ENCODE data around the gene ITPKB. TPM values are rescaled to one million over a fixed set of nuclear protein-coding genes. Genes with fewer than 3 reads are reported as not detected.

The ITPKB gene
- total and polyA plus RNA-seq, 2 experiments from 2014 or later: 0.31 to 5.2 TPM

- peak; percentile 80 for DNase-seq (ENCODE audit: low spot score)
- H3K27me3 Mint-ChIP-seq (ENCODE audit: insufficient read depth, low read depth, poor library complexity): peaks cover 18% of the 10 kb centered on the region
- H3K27me3 ChIP-seq (ENCODE audit: insufficient read depth): peaks cover 13% of the 10 kb centered on the region
- H4K20me1 ChIP-seq (replicated peaks; ENCODE audit: insufficient read depth): no peaks in the 10 kb centered on the region
- H3K4me2 ChIP-seq: no peak overlapping the region
- no peak overlapping the region for H3K27ac ChIP-seq (ENCODE audit: low read depth)
- H3K4me1 Mint-ChIP-seq: 0 out of 3 replicates have a peak, but pooled peaks cover 1% of the 10 kb centered on the region
- H3K9me3 Mint-ChIP-seq: peaks cover 10% of the 10 kb centered on the region; the same call in 2 of the 3 replicates
- H3K27ac Mint-ChIP-seq: no peak overlapping the region
- no peak overlapping the region for H2AFZ ChIP-seq
- no peaks in the 10 kb centered on the region for H3K79me2 ChIP-seq (replicated peaks; ENCODE audit: insufficient read depth)
- no peak overlapping the region; the same call in 2 of the 3 replicates for H3K4me3 Mint-ChIP-seq
- no peak overlapping the region for H3K4me3 ChIP-seq
- peaks cover 4% of the 10 kb centered on the region; the same call in 1 of the 3 replicates for H3K36me3 Mint-ChIP-seq (ENCODE audit: low read depth)
- H3K36me3 ChIP-seq (ENCODE audit: insufficient read depth): no peaks in the 10 kb centered on the region
- no peaks in the 10 kb centered on the region for H3F3A ChIP-seq (replicated peaks; ENCODE audit: low read depth)
- peak; percentile 93 for ATAC-seq
- no peak for TF ChIP-seq CREB1 (CRISPR knock-in tag; IDR thresholded peaks at IDR 0.05; ENCODE audit: low read depth)
- TF ChIP-seq POLR2AphosphoS5 (IDR thresholded peaks at IDR 0.05; ENCODE audit: low read depth): no peak
- no peak for TF ChIP-seq ZNF114 (CRISPR knock-in tag; IDR thresholded peaks at IDR 0.05)
- TF ChIP-seq CTCF (conservative IDR thresholded peaks at IDR 0.05; ENCODE audit: low read depth in 2 of 2): peak; percentile 88 to 96
- H3K9me2 ChIP-seq (ENCODE audit: insufficient read depth): no peaks in the 10 kb centered on the region
- no peaks in the 10 kb centered on the region for H3K4me1 ChIP-seq (ENCODE audit: insufficient read depth)
Observed at GRCh38 chr1:226626577-226626956, 112.5 kb downstream of the ITPKB start.

GRCh38 chr1:226625832-226626576 is 113.1 kb downstream of the ITPKB start:
- no peaks in the 10 kb centered on the region for H3K79me2 ChIP-seq (replicated peaks; ENCODE audit: insufficient read depth)
- H3K27ac ChIP-seq (ENCODE audit: low read depth): no peak overlapping the region
- no peaks in the 10 kb centered on the region for H4K20me1 ChIP-seq (replicated peaks; ENCODE audit: insufficient read depth)
- DNase-seq (ENCODE audit: low spot score): no peak
- TF ChIP-seq NANOG (IDR thresholded peaks at IDR 0.05; ENCODE audit: borderline replicate concordance) (no peak), ZNF114 (CRISPR knock-in tag; IDR thresholded peaks at IDR 0.05) (no peak), STAT1 (IDR thresholded peaks at IDR 0.05; ENCODE audit: unreplicated experiment) (no peak), EZH2phosphoT487 (IDR thresholded peaks at IDR 0.05; ENCODE audit: unreplicated experiment) (no peak), JUNB (IDR thresholded peaks at IDR 0.05; ENCODE audit: unreplicated experiment) (no peak)
- TF ChIP-seq, protein P1, sequence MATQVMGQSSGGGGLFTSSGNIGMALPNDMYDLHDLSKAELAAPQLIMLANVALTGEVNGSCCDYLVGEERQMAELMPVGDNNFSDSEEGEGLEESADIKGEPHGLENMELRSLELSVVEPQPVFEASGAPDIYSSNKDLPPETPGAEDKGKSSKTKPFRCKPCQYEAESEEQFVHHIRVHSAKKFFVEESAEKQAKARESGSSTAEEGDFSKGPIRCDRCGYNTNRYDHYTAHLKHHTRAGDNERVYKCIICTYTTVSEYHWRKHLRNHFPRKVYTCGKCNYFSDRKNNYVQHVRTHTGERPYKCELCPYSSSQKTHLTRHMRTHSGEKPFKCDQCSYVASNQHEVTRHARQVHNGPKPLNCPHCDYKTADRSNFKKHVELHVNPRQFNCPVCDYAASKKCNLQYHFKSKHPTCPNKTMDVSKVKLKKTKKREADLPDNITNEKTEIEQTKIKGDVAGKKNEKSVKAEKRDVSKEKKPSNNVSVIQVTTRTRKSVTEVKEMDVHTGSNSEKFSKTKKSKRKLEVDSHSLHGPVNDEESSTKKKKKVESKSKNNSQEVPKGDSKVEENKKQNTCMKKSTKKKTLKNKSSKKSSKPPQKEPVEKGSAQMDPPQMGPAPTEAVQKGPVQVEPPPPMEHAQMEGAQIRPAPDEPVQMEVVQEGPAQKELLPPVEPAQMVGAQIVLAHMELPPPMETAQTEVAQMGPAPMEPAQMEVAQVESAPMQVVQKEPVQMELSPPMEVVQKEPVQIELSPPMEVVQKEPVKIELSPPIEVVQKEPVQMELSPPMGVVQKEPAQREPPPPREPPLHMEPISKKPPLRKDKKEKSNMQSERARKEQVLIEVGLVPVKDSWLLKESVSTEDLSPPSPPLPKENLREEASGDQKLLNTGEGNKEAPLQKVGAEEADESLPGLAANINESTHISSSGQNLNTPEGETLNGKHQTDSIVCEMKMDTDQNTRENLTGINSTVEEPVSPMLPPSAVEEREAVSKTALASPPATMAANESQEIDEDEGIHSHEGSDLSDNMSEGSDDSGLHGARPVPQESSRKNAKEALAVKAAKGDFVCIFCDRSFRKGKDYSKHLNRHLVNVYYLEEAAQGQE (IDR thresholded peaks at IDR 0.05; ENCODE audit: unreplicated experiment): no peak
- no peaks in the 10 kb centered on the region for H3K4me1 Mint-ChIP-seq
- H3K4me3 ChIP-seq: no peak overlapping the region
- no peak overlapping the region for H3K4me3 Mint-ChIP-seq
- ATAC-seq: no peak
- H3K9me2 ChIP-seq (ENCODE audit: insufficient read depth): no peaks in the 10 kb centered on the region
- H3K27ac Mint-ChIP-seq: no peak overlapping the region
- no peaks in the 10 kb centered on the region for H3K36me3 ChIP-seq (ENCODE audit: insufficient read depth)
- H3K4me2 ChIP-seq: no peak overlapping the region
- H3K27me3 ChIP-seq (ENCODE audit: insufficient read depth): peaks cover 13% of the 10 kb centered on the region
- no peak overlapping the region for H2AFZ ChIP-seq
- H3F3A ChIP-seq (replicated peaks; ENCODE audit: low read depth): no peaks in the 10 kb centered on the region
- peaks cover 4% of the 10 kb centered on the region; the same call in 1 of the 3 replicates for H3K36me3 Mint-ChIP-seq (ENCODE audit: low read depth)
- H3K4me1 ChIP-seq (ENCODE audit: insufficient read depth): no peaks in the 10 kb centered on the region
- peaks cover 18% of the 10 kb centered on the region for H3K27me3 Mint-ChIP-seq (ENCODE audit: insufficient read depth, low read depth, poor library complexity)
- H3K9me3 Mint-ChIP-seq: peaks cover 10% of the 10 kb centered on the region; the same call in 2 of the 3 replicates

Measured in GM23338 (cell line).